ENCODE results near the gene HOXD1.

- TF ChIP-seq EZH2 (IDR thresholded peaks at IDR 0.05) (no peak), POLR2AphosphoS5 (IDR thresholded peaks at IDR 0.05; ENCODE audit: borderline replicate concordance, low read depth, low read length) (no peak)
Measured at GRCh38 chr2:176161825-176162626, 26.4 kb upstream of the HOXD1 start.

Data from SK-N-MC (cell line).